Endothelial cell of umbilical vein (primary cell): ENCODE results near the gene USP6. TPM values are rescaled to one million over a fixed set of nuclear protein-coding genes. Genes with fewer than 3 reads are reported as not detected.

Source experiments
- BruUV-seq: library from RNA; stranded (reverse); fragments of 400-500 nt; replicated peaks from 2 replicates; lab custom pipeline; 2021; lab: Mats Ljungman, UMichigan
- CTCF ChIA-PET: fragments of 300-600, 350-600 bp; sonication (Branson Sonifier 250); formaldehyde crosslinking; loops from one replicate; lab custom pipeline; 2021; ENCODE audit warnings: antibody characterized with exemption, inconsistent platforms; lab: Charles Lee
- POLR2A ChIA-PET: fragments of 300-600, 350-600 bp; sonication (Branson Sonifier 250); formaldehyde crosslinking; loops from one replicate; lab custom pipeline; 2021; ENCODE audit warnings: antibody characterized with exemption, inconsistent platforms; lab: Charles Lee
- DNase-seq: peaks from one replicate; pipeline ENCODE4 v3.0.0-alpha.2; 2011; ENCODE audit warnings: low read depth, low spot score
- FAIRE-seq: peaks from 2 replicates; lab custom pipeline; 2011; peaks lifted over from hg19 to GRCh38; lab: Jason Lieb, UNC
- H2AFZ ChIP-seq: 2 replicates; pipeline ENCODE4 v1.6.0; 2012; ENCODE audit warnings: low read depth, low read length, control low read depth, inconsistent platforms
- H3K27ac ChIP-seq: 2 replicates; pipeline ENCODE4 v1.5.1; 2011; ENCODE audit warnings: low read depth, mild to moderate bottlenecking, control low read depth, low read length, moderate library complexity; ENCODE audit not compliant: insufficient read depth
- H3K27me3 ChIP-seq, 2 experiments: 2 replicates each; pipeline versions ENCODE4 v1.6.0 to v1.6.1; 2011; ENCODE audit warnings: low read length in 2 of 2, mixed read lengths in 1 of 2; ENCODE audit not compliant: control insufficient read depth in 2 of 2, insufficient read depth in 2 of 2
- H3K36me3 ChIP-seq, 2 experiments: 2 replicates in 1 of 2; 3 replicates in 1 of 2; pipeline ENCODE4 v1.5.1; 2011; ENCODE audit warnings: low read length in 2 of 2, mild to moderate bottlenecking in 1 of 2, moderate library complexity in 1 of 2; ENCODE audit not compliant: control insufficient read depth in 2 of 2, insufficient read depth in 2 of 2; ENCODE audit errors: extremely low read depth in 1 of 2
- H3K4me1 ChIP-seq: 3 replicates; pipeline ENCODE4 v1.5.1; 2011; ENCODE audit warnings: mild to moderate bottlenecking, low read length; ENCODE audit not compliant: control insufficient read depth, insufficient read depth; ENCODE audit errors: extremely low read depth
- H3K4me2 ChIP-seq: 2 replicates; pipeline ENCODE4 v1.6.1; 2011; ENCODE audit warnings: low read length, control low read depth, mixed read lengths; ENCODE audit not compliant: insufficient read depth
- H3K4me3 ChIP-seq, 3 experiments: fragments of 200-600 bp in 1 of 3; sonication (generic), shearing (Covaris generic) in 1 of 3; replicated peaks in 1 of 3; 2 replicates each; pipeline ENCODE4 v1.5.1; 2011 to 2016; ENCODE audit warnings: control low read depth in 3 of 3, low read length in 3 of 3, mild to moderate bottlenecking in 2 of 3, inconsistent platforms in 1 of 3, low read depth in 1 of 3, moderate library complexity in 1 of 3; ENCODE audit not compliant: insufficient read depth in 1 of 3
- H3K79me2 ChIP-seq: 2 replicates; pipeline ENCODE4 v1.6.0; 2012; ENCODE audit warnings: low read length, inconsistent platforms; ENCODE audit not compliant: control insufficient read depth, insufficient read depth
- H3K9ac ChIP-seq: replicated peaks from 2 replicates; pipeline ENCODE3; 2011; ENCODE audit warnings: low read length, control low read depth; ENCODE audit not compliant: insufficient read depth; ENCODE audit errors: extremely low read depth
- H3K9me1 ChIP-seq: replicated peaks from 3 replicates; pipeline ENCODE4 v1.6.0; 2011; ENCODE audit warnings: mild to moderate bottlenecking, low read length; ENCODE audit not compliant: control insufficient read depth, insufficient read depth; ENCODE audit errors: extremely low read depth
- H3K9me3 ChIP-seq: replicated peaks from 2 replicates; pipeline ENCODE4 v1.5.1; 2012; ENCODE audit warnings: low read length, inconsistent platforms; ENCODE audit not compliant: control insufficient read depth, insufficient read depth
- H4K20me1 ChIP-seq: replicated peaks from 2 replicates; pipeline ENCODE3; 2011; ENCODE audit warnings: mild to moderate bottlenecking, low read length; ENCODE audit not compliant: control insufficient read depth, insufficient read depth; ENCODE audit errors: extremely low read depth
- GATA2 ChIP-seq: IDR thresholded peaks from 2 replicates; pipeline ENCODE4 v1.7.0; 2011; ENCODE audit warnings: low read depth, mild to moderate bottlenecking, moderate library complexity, mixed read lengths, low read length; ENCODE audit not compliant: insufficient read length, insufficient read depth
- MAX ChIP-seq: IDR thresholded peaks from 2 replicates; pipeline ENCODE4 v1.6.1; 2011; ENCODE audit not compliant: insufficient read depth, insufficient read length
- MYC ChIP-seq: IDR thresholded peaks from one replicate; pipeline ENCODE4 v1.6.1; 2011; ENCODE audit warnings: mild to moderate bottlenecking, low read depth, low read length
- POLR2A ChIP-seq: IDR thresholded peaks from 2 replicates; pipeline ENCODE4 v1.6.1; 2012; ENCODE audit warnings: low read depth, mild to moderate bottlenecking, control low read depth, low read length
- dilution Hi-C: fragments of 300-500 bp; cut with MboI; formaldehyde crosslinking; loops from one replicate; pipeline ENCODE4 v1.15.0; 2019; ENCODE audit warnings: low sequenced_read_pairs; ENCODE audit not compliant: extremely low pct_ligation_motif_present
- intact Hi-C: fragments of 100-400 bp; cut with micrococcal nuclease; formaldehyde crosslinking; loops from one replicate; pipeline ENCODE4 v1.10.0; 2022
- polyA plus RNA-seq, 4 experiments: library from polyadenylated mRNA; depleted of rRNA in 3 of 4; stranded (reverse) in 3 of 4; unstranded in 1 of 4; fragments of >200 nt; gene quantifications; 2 replicates each; pipeline versions ENCODE4 v1.2.1 to v1.2.3, GENCODE V29; 2011 to 2012; ENCODE audit warnings: missing spikeins in 1 of 4
- total RNA-seq: library from RNA; stranded (reverse); gene quantifications from 2 replicates; pipeline ENCODE4 v1.2.3, GENCODE V29; 2021
- TF ChIP-seq, protein P1 (sequence below), 2 donors: IDR thresholded peaks; 1 replicate in 1 of 2; 2 replicates in 1 of 2; pipeline ENCODE4 v1.5.1; 2011; ENCODE audit warnings: low read length in 2 of 2, mild to moderate bottlenecking in 2 of 2, moderate library complexity in 2 of 2, control low read depth in 1 of 2, inconsistent platforms in 1 of 2, low read depth in 1 of 2; ENCODE audit not compliant: insufficient read depth in 1 of 2; ENCODE audit errors: extremely low read depth in 1 of 2

USP6 gene
- total and polyA plus RNA-seq, 2 donors (not counting 3 experiments of a cell fraction or from before 2014, with no cell fraction given) = under 0.01 to 0.15 TPM

DNA sequence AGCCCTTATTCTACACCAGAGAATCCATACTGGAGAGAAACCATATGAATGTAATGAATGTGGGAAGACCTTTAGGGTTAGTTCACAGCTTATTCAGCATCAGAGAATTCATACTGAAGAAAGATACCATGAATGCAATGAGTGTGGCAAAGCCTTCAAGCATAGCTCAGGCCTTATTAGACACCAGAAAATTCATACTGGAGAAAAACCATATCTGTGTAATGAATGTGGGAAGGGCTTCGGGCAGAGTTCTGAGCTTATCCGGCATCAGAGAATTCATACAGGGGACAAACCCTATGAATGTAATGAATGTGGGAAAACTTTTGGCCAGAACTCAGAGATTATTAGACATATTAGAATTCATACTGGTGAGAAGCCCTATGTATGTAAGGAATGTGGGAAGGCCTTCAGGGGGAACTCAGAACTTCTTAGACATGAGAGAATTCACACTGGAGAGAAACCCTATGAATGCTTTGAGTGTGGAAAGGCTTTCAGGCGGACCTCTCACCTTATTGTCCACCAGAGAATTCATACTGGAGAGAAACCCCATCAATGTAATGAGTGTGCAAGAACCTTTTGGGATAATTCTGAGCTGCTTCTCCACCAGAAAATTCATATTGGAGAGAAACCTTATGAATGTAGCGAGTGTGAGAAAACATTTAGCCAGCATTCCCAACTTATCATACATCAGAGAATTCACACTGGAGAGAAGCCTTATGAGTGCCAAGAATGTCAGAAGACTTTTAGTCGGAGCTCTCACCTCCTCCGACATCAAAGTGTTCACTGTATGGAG lies 23.4 kb upstream of the USP6 start:
- H3K4me1 ChIP-seq = no peaks in the 10 kb centered on the region
- no peak overlapping the region for H3K4me3 ChIP-seq
- no peak overlapping the region for H3K4me2 ChIP-seq
- ChIA-PET CTCF (no interaction called here), POLR2A (no interaction called here)
- no peak overlapping the region for H3K27ac ChIP-seq
- no peaks in the 10 kb centered on the region for H3K79me2 ChIP-seq
- no peak for FAIRE-seq
- peaks cover 4 to 19% of the 10 kb centered on the region in 2 experiments for H3K27me3 ChIP-seq
- no peak overlapping the region for H3K9ac ChIP-seq
- peaks cover 0 to 2% of the 10 kb centered on the region in 2 experiments for H3K36me3 ChIP-seq
- H2AFZ ChIP-seq = no peak overlapping the region
- no peaks in the 10 kb centered on the region for H4K20me1 ChIP-seq
- intact Hi-C loops (no loop called here), dilution Hi-C loops (no loop called here)
- DNase-seq = no peak
- TF ChIP-seq MAX (no peak), MYC (no peak), POLR2A (no peak), GATA2 (no peak)
- TF ChIP-seq, protein P1, sequence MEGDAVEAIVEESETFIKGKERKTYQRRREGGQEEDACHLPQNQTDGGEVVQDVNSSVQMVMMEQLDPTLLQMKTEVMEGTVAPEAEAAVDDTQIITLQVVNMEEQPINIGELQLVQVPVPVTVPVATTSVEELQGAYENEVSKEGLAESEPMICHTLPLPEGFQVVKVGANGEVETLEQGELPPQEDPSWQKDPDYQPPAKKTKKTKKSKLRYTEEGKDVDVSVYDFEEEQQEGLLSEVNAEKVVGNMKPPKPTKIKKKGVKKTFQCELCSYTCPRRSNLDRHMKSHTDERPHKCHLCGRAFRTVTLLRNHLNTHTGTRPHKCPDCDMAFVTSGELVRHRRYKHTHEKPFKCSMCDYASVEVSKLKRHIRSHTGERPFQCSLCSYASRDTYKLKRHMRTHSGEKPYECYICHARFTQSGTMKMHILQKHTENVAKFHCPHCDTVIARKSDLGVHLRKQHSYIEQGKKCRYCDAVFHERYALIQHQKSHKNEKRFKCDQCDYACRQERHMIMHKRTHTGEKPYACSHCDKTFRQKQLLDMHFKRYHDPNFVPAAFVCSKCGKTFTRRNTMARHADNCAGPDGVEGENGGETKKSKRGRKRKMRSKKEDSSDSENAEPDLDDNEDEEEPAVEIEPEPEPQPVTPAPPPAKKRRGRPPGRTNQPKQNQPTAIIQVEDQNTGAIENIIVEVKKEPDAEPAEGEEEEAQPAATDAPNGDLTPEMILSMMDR (IDR thresholded peaks at IDR 0.05; ENCODE audit: extremely low read depth in 1 of 2, insufficient read depth in 1 of 2, low read depth in 1 of 2, low read length in 2 of 2) = no peak
- no TSS peak for BruUV-seq
- H3K9me1 ChIP-seq = no peaks in the 10 kb centered on the region
- H3K9me3 ChIP-seq = peaks cover 22% of the 10 kb centered on the region
